A549 (cell line): ENCODE results near the gene MT2A.

Source experiments
- CHD2 ChIP-seq: fragments of 150-350 bp; IDR thresholded peaks from 2 replicates; pipeline ENCODE4 v1.6.1; 2014; ENCODE audit warnings: low read length; ENCODE audit not compliant: partially characterized antibody
- CTCF ChIP-seq: fragments of >200 bp; sonication (Bioruptor Twin); formaldehyde crosslinking; IDR thresholded peaks from 3 replicates; pipeline ENCODE4 v1.5.1; 2016
- ESRRA ChIP-seq: fragments of 150-350 bp; IDR thresholded peaks from 2 replicates; pipeline ENCODE4 v1.6.1; 2014; ENCODE audit warnings: mild to moderate bottlenecking, low read length, borderline replicate concordance
- HDAC2 ChIP-seq: fragments of 200-600 bp; sonication (generic); IDR thresholded peaks from 2 replicates; pipeline ENCODE4 v1.6.1; 2016
- RAD21 ChIP-seq, 2 experiments: fragments of >200 bp in 1 of 2; sonication (Bioruptor Twin) in 1 of 2; formaldehyde crosslinking in 1 of 2; IDR thresholded peaks in 1 of 2; conservative IDR thresholded peaks in 1 of 2; 2 replicates in 1 of 2; 3 replicates in 1 of 2; pipeline ENCODE4 v1.6.1; 2012 to 2018; ENCODE audit warnings: inconsistent platforms in 1 of 2
- REST ChIP-seq: fragments of 200-600 bp; sonication (generic); IDR thresholded peaks from 2 replicates; pipeline ENCODE4 v1.6.1; 2016; ENCODE audit warnings: antibody characterized with exemption, mild to moderate bottlenecking, moderate library complexity

GRCh38 chr16:56643080-56643778, 34.8 kb downstream of the MT2A start:
- no peak for TF ChIP-seq HDAC2
- TF ChIP-seq CHD2, result no peak
- TF ChIP-seq CTCF, result peak; percentile 51
- peak; percentile 60 to 67 for TF ChIP-seq RAD21 (conservative IDR thresholded peaks at IDR 0.05 in 1 of 2, IDR thresholded peaks at IDR 0.05 in 1 of 2)
- TF ChIP-seq ESRRA, result no peak
- TF ChIP-seq REST, result no peak
